BJ (cell line): ENCODE data around the gene HNRNPD. TPM values are rescaled to one million over a fixed set of nuclear protein-coding genes. Genes with fewer than 3 reads are reported as not detected.
"Not testable (repeated sequence)": the region's sequence is repeated elsewhere in the genome, so short reads cannot be mapped to it uniquely, and the experiment has no call there.

Experiments used
- CTCF ChIA-PET: fragments of 350-600 bp; formaldehyde crosslinking; extraction: SDS; loops from one replicate; lab custom pipeline; 2021; ENCODE audit warnings: antibody characterized with exemption, inconsistent platforms; lab: Yijun Ruan, JAX
- POLR2A ChIA-PET: fragments of 300-600 bp; sonication (Branson Sonifier 250); formaldehyde crosslinking; extraction: SDS; loops from one replicate; lab custom pipeline; 2021; ENCODE audit warnings: antibody characterized with exemption; lab: Charles Lee
- DNase-seq: peaks from one replicate; pipeline ENCODE4 v3.0.0-alpha.2; 2011; ENCODE audit warnings: low read depth
- H3K27me3 ChIP-seq: 2 replicates; pipeline ENCODE4 v1.6.0; 2011; ENCODE audit warnings: low read length; ENCODE audit not compliant: control insufficient read depth, insufficient read depth
- H3K36me3 ChIP-seq: 2 replicates; pipeline ENCODE4 v1.5.1; 2011; ENCODE audit warnings: low read length; ENCODE audit not compliant: control insufficient read depth, insufficient read depth
- H3K4me3 ChIP-seq: 2 replicates; pipeline ENCODE4 v1.5.1; 2011; ENCODE audit warnings: low read depth, mild to moderate bottlenecking, control low read depth, low read length
- CTCF ChIP-seq: IDR thresholded peaks from 2 replicates; pipeline ENCODE4 v1.5.1; 2011; ENCODE audit warnings: low read depth, mild to moderate bottlenecking, control low read depth, inconsistent platforms, low read length, moderate library complexity; ENCODE audit not compliant: insufficient read depth
- polyA plus RNA-seq: library from polyadenylated mRNA; depleted of rRNA; stranded (reverse); fragments of >200 nt; gene quantifications from 2 replicates; pipeline ENCODE4 v1.2.3, GENCODE V29; 2011; rRNA removed
- small RNA-seq: library from RNA; depleted of rRNA; stranded (forward); fragments of <200 nt; gene quantifications from one replicate; pipeline ENCODE3, GENCODE V24; 2012; ENCODE audit warnings: low replicate concordance, low read depth; ENCODE audit not compliant: insufficient read length

The HNRNPD gene
- polyA plus RNA-seq, 1 experiment: 40.5 TPM

DNA sequence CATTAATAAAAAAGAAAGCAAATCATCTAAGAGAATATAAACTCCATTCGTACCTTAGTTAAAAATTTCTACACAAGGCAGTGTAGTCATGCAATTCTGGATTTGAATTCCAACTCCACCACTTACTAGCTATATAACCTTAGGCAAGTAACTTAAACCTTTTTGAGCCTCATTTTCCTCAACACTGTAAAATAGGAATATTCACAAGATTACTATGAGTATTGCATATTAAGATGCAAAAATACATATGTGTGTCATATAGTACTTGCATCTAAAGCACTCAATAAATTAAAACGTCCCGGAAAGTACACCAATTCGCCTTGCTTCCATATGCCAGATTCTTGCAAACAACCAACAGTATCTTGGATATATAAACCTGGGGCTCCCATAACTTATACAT, 42.0 kb downstream of the HNRNPD start:
- no peak for TF ChIP-seq CTCF
- Histone ChIP-seq H3K36me3 (no peaks in the 10 kb centered on the region), H3K4me3 (no peak overlapping the region), H3K27me3 (no peaks in the 10 kb centered on the region)
- POLR2A ChIA-PET: no interaction called here
- DNase-seq: no peak
- CTCF ChIA-PET: no interaction called here

- Histone ChIP-seq H3K27me3 (no peaks in the 10 kb centered on the region), H3K36me3 (no peaks in the 10 kb centered on the region), H3K4me3 (no peak overlapping the region)
- ChIA-PET CTCF (no interaction called here), POLR2A (no interaction called here)
- no peak for TF ChIP-seq CTCF
- no peak for DNase-seq
These were observed 53.4 kb downstream of the HNRNPD start for GRCh38 chr4:82320351-82320750.

DNA sequence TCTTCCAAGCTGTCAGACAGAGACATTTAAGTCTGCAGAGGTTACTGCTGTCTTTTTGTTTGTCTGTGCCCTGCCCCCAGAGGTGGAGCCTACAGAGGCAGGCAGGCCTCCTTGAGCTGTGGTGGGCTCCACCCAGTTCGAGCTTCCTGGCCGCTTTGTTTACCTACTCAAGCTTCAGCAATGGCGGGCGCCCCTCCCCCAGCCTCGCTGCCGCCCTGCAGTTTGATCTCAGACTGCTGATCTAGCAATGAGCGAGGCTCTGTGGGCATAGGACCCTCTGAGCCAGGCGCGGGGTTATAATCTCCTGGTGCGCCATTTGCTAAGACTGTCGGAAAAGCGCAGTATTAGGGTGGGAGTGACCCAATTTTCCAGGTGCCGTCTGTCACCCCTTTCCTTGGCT, 70.7 kb downstream of the HNRNPD start:
- CTCF ChIA-PET: interaction anchor here (1.1 kb wide), 2 partner anchors 8 to 18 kb away, joined by 3 read pairs; no protein-coding TSS in a partner anchor
- POLR2A ChIA-PET, H3K4me3 ChIP-seq, DNase-seq, H3K36me3 ChIP-seq, H3K27me3 ChIP-seq: not testable (repeated sequence)

Small RNA genes lying within 50 kb of the gene (small RNA-seq; reads per million reads assigned to genes)
- gene RF00150: not detected

Other genes with a start within 250 kb of the HNRNPD start
- gene HNRNPDL, start 56.5 kb upstream of the HNRNPD start, polyA plus RNA-seq: 74.1 and 154 TPM in 2 replicates
- 6.2 and 8.6 TPM in 2 replicates for gene ENOPH1, start 56.6 kb upstream of the HNRNPD start, polyA plus RNA-seq
- 0.64 and 0.96 TPM in 2 replicates for gene TMEM150C, start 188.0 kb upstream of the HNRNPD start, polyA plus RNA-seq